CD14-positive monocyte (primary cell): Measurements from ENCODE around the gene SECTM1. TPM values are rescaled to one million over a fixed set of nuclear protein-coding genes. Genes with fewer than 3 reads are reported as not detected.

Experiments
- DNase-seq, 3 donors: peaks; one replicate each; pipeline ENCODE4 v3.0.0-alpha.2; 2011 to 2022
- H2AFZ ChIP-seq: 2 replicates; pipeline ENCODE4 v1.6.0; 2012; ENCODE audit warnings: mild to moderate bottlenecking, low read depth, low read length, inconsistent platforms; ENCODE audit not compliant: insufficient read depth, poor library complexity, severe bottlenecking
- H3K27ac ChIP-seq, 2 donors: 1 replicate in 1 of 2; 2 replicates in 1 of 2; pipeline ENCODE4 v1.5.1; 2012 to 2013; ENCODE audit warnings: low read length in 2 of 2, control low read depth in 1 of 2, inconsistent platforms in 1 of 2, low read depth in 1 of 2, mild to moderate bottlenecking in 1 of 2
- H3K27me3 ChIP-seq, 2 donors: one replicate each; pipeline versions ENCODE4 v1.6.0 to v1.6.1; 2011 to 2013; ENCODE audit warnings: low read length in 2 of 2; ENCODE audit not compliant: control insufficient read depth in 2 of 2, insufficient read depth in 2 of 2
- H3K36me3 ChIP-seq, 2 donors: replicated peaks in 1 of 2; 1 replicate in 1 of 2; 2 replicates in 1 of 2; pipeline versions ENCODE4 v1.5.1 to v1.6.1; 2012 to 2013; ENCODE audit warnings: low read length in 2 of 2, control low read depth in 1 of 2, inconsistent platforms in 1 of 2, mild to moderate bottlenecking in 1 of 2; ENCODE audit not compliant: insufficient read depth in 2 of 2, control insufficient read depth in 1 of 2
- H3K4me1 ChIP-seq, 2 donors: 1 replicate in 1 of 2; 2 replicates in 1 of 2; pipeline versions ENCODE4 v1.5.1 to v1.6.1; 2012 to 2013; ENCODE audit warnings: low read length in 2 of 2, control low read depth in 1 of 2, inconsistent platforms in 1 of 2, mild to moderate bottlenecking in 1 of 2, moderate library complexity in 1 of 2; ENCODE audit not compliant: insufficient read depth in 2 of 2, control insufficient read depth in 1 of 2
- H3K4me2 ChIP-seq: replicated peaks from 2 replicates; pipeline ENCODE3; 2012; ENCODE audit warnings: low read length, moderate library complexity, mild to moderate bottlenecking; ENCODE audit not compliant: poor library complexity, severe bottlenecking; ENCODE audit errors: extremely low read depth
- H3K4me3 ChIP-seq, 3 experiments: fragments of 200-600 bp in 1 of 3; sonication (generic) in 1 of 3; replicated peaks in 1 of 3; 1 replicate in 2 of 3; 2 replicates in 1 of 3; pipeline ENCODE4 v1.5.1; 2011 to 2013; ENCODE audit warnings: low read length in 3 of 3, mild to moderate bottlenecking in 3 of 3, control low read depth in 2 of 3, low read depth in 2 of 3, inconsistent platforms in 1 of 3, moderate library complexity in 1 of 3
- H3K79me2 ChIP-seq: 2 replicates; pipeline ENCODE4 v1.6.0; 2012; ENCODE audit warnings: mild to moderate bottlenecking, control low read depth, inconsistent platforms, low read length, moderate library complexity; ENCODE audit not compliant: insufficient read depth
- H3K9ac ChIP-seq: 2 replicates; pipeline ENCODE4 v1.6.0; 2017; ENCODE audit warnings: low read length, mild to moderate bottlenecking; ENCODE audit not compliant: insufficient read depth, poor library complexity, severe bottlenecking
- H3K9me3 ChIP-seq, 2 donors: replicated peaks in 1 of 2; 1 replicate in 1 of 2; 2 replicates in 1 of 2; pipeline versions ENCODE4 v1.5.1 to v1.6.1; 2012 to 2013; ENCODE audit warnings: low read length in 2 of 2, control low read depth in 1 of 2; ENCODE audit not compliant: control insufficient read depth in 1 of 2, insufficient read depth in 1 of 2
- H4K20me1 ChIP-seq: 2 replicates; pipeline ENCODE4 v1.6.0; 2012; ENCODE audit warnings: mild to moderate bottlenecking, low read length, control low read depth, moderate library complexity; ENCODE audit not compliant: insufficient read depth
- H3K27ac Mint-ChIP-seq, 7 donors: one replicate each; pipeline ENCODE4 v1.8.0; 2020; ENCODE audit warnings: mild to moderate bottlenecking in 7 of 7, mixed read lengths in 7 of 7, moderate library complexity in 6 of 7, inconsistent platforms in 2 of 7
- H3K27me3 Mint-ChIP-seq, 3 donors: one replicate each; pipeline ENCODE4 v1.8.0; 2021 to 2022; ENCODE audit warnings: low read depth in 3 of 3, mild to moderate bottlenecking in 3 of 3, mixed read lengths in 3 of 3, moderate library complexity in 3 of 3, inconsistent platforms in 1 of 3
- H3K36me3 Mint-ChIP-seq, 2 donors: one replicate each; pipeline ENCODE4 v1.8.0; 2020; ENCODE audit warnings: mixed read lengths in 2 of 2, inconsistent platforms in 1 of 2, mild to moderate bottlenecking in 1 of 2
- H3K4me1 Mint-ChIP-seq: one replicate; pipeline ENCODE4 v1.8.0; 2020; ENCODE audit warnings: mild to moderate bottlenecking, mixed read lengths
- H3K4me3 Mint-ChIP-seq, 2 donors: one replicate each; pipeline ENCODE4 v1.8.0; 2020; ENCODE audit warnings: mild to moderate bottlenecking in 2 of 2, mixed read lengths in 2 of 2, moderate library complexity in 1 of 2
- H3K9me3 Mint-ChIP-seq, 7 donors: one replicate each; pipeline ENCODE4 v1.8.0; 2020 to 2022; ENCODE audit warnings: mixed read lengths in 7 of 7, mild to moderate bottlenecking in 6 of 7, moderate library complexity in 6 of 7, inconsistent platforms in 2 of 7
- CTCF ChIP-seq: fragments of 200-600 bp; IDR thresholded peaks from one replicate; pipeline ENCODE4 v1.8.0; 2022; ENCODE audit warnings: antibody characterized with exemption, mild to moderate bottlenecking
- WGBS: methylation state at CpG from one replicate; pipeline ENCODE4 v1.1.5; 2013; ENCODE audit warnings: missing lambda C conversion rate; ENCODE audit not compliant: insufficient coverage; 5-methylcytosine and 5-hydroxymethylcytosine counted together
- intact Hi-C, 2 donors: fragments of 100-400 bp; cut with micrococcal nuclease; formaldehyde crosslinking; loops; one replicate each; pipeline versions ENCODE4 v1.15.0 to v1.15.1; 2023
- polyA plus RNA-seq, 3 donors: library from polyadenylated mRNA; depleted of rRNA in 1 of 3; unstranded in 2 of 3; stranded (reverse) in 1 of 3; fragments of 300-500 nt in 2 of 3; fragments of >200 nt in 1 of 3; fragmentation: Illumina TruSeq in 2 of 3; gene quantifications; 1 replicate in 2 of 3; 2 replicates in 1 of 3; pipeline ENCODE4 v1.2.3, GENCODE V29; 2012 to 2021

Gene SECTM1
- polyA plus RNA-seq, 3 donors, result 136 to 209 (median 188) TPM

DNA sequence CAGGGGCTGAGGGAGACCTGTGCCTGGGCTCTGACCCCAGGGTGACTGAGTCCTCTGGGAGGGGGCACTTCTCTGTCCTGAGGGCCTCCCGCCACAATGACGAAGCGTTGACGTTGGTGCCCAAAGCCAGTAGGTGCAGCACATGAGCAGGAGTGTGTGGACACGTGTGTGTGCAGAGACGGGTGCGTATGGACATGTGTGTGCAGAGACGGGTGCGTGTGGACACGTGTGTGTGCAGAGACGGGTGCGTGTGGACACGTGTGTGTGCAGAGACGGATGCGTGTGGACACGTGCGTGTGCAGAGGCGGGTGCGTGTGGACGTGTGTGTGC lies 15.4 kb downstream of the SECTM1 start:
- TF ChIP-seq CTCF, result no peak
- Histone ChIP-seq H3K9me3 (peaks cover 0 to 15% of the 10 kb centered on the region in 2 donors), H3K27me3 (peaks cover 0 to 20% of the 10 kb centered on the region in 2 donors), H3K4me1 (peaks cover 23 to 34% of the 10 kb centered on the region in 2 donors), H3K36me3 (peaks cover 0 to 7% of the 10 kb centered on the region in 2 donors), H3K9ac (no peak overlapping the region), H3K27ac (no peak overlapping the region), H3K79me2 (no peaks in the 10 kb centered on the region), H2AFZ (no peak overlapping the region), H4K20me1 (peaks cover 56% of the 10 kb centered on the region), H3K4me3 (no peak overlapping the region), H3K4me2 (no peak overlapping the region)
- Mint-ChIP-seq H3K27me3 (peaks cover 17 to 51% (median 34%) of the 10 kb centered on the region in 3 donors), H3K4me1 (peaks cover 28% of the 10 kb centered on the region), H3K9me3 (peaks cover 0 to 5% (median 3%) of the 10 kb centered on the region in 7 donors), H3K4me3 (no peak overlapping the region), H3K27ac (no peak overlapping the region), H3K36me3 (peaks cover 9 to 11% of the 10 kb centered on the region in 2 donors)
- WGBS, result 97% methylated on average over 20 of the region's 20 CpGs
- DNase-seq, result no peak
- intact Hi-C loops, result no loop called here

DNA sequence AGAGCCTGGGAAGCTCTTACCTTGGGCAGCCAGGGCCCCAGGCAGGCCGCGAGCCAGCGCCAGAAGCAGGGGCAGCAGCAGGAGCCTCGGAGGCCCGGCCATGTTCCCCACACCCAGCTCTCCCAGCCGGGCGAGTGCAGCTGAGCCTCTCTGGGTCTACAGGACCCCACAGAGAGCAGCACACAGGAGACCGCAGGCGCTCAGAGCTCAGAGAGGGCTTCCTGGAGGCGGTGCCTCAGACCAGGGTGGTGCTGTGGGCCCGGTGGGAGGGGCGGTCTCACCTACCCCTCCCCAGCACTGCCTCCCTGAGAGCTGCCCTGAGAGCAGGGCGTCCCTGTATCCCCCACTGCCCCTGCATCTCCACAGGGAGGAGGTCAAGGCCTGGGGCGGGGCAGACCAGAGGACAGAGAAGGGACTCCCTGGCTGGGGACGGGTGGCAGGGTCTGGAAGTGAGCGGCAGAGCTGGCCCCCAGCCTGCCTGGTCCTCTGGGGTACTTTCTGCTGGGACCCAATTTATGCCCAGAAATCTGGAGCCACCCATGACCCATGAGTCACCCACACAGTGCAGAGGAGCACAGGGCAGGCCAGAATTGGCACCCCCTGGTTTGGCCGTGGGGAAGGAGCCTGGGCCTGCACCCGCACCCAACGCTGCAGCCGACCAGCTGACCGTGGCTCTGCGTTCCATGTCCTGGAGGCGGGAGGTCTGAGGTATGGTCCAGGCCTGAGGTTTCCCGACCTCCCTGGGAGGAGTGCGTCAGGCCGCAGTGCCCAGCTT lies 16.0 kb downstream of the SECTM1 start, which contains the start of gene CD7:
CD7 (minus strand) TSS at position 215 of the 775 bp plus-strand sequence; CDS start at position 102, 113 bp downstream.
- no peak within 1 kb of the TSS for H2AFZ ChIP-seq
- Mint-ChIP-seq H3K4me3 (peak within 1 kb of the TSS; percentile 50 to 88), H3K27ac (no peak within 1 kb of the TSS), H3K27me3 (peaks cover 17 to 49% (median 36%) of the 10 kb centered on the region in 3 donors), H3K9me3 (peaks cover 0 to 5% (median 3%) of the 10 kb centered on the region in 7 donors), H3K36me3 (peaks cover 5 to 7% of the 10 kb centered on the region in 2 donors), H3K4me1 (peaks cover 28% of the 10 kb centered on the region)
- peaks cover 23 to 34% of the 10 kb centered on the region in 2 donors for H3K4me1 ChIP-seq
- peaks cover 0 to 15% of the 10 kb centered on the region in 2 donors for H3K9me3 ChIP-seq
- no peak within 1 kb of the TSS for H3K27ac ChIP-seq
- H3K79me2 ChIP-seq, result no peaks in the 10 kb centered on the region
- peaks cover 0 to 20% of the 10 kb centered on the region in 2 donors for H3K27me3 ChIP-seq
- 91% methylated on average over 18 of the region's 26 CpGs for WGBS
- H3K4me2 ChIP-seq, result no peak within 1 kb of the TSS
- H3K9ac ChIP-seq, result no peak within 1 kb of the TSS
- no peak for DNase-seq
- peaks cover 51% of the 10 kb centered on the region for H4K20me1 ChIP-seq
- H3K36me3 ChIP-seq, result peaks cover 0 to 7% of the 10 kb centered on the region in 2 donors
- intact Hi-C loops, result no loop called here
- TF ChIP-seq CTCF, result no peak
- no peak within 1 kb of the TSS for H3K4me3 ChIP-seq
